GM19395 (cell line): ENCODE measurements around the gene SART1.
"Not testable (repeated sequence)": the region's sequence is repeated elsewhere in the genome, so short reads cannot be mapped to it uniquely, and the experiment has no call there.

ENCODE experiments used
- ATAC-seq: cut with Tn5 transposase; IDR thresholded peaks from one replicate; pipeline ENCODE4 v1.9.1; 2021; ENCODE audit warnings: mild to moderate bottlenecking, moderate library complexity; ENCODE audit not compliant: unreplicated experiment

The SART1 gene

GRCh38 chr11:65932558-65932919, 29.0 kb upstream of the SART1 start:
- no peak for ATAC-seq

GRCh38 chr11:65934014-65934413, 27.5 kb upstream of the SART1 start:
- ATAC-seq, result no peak

GRCh38 chr11:65937766-65938165, 23.8 kb upstream of the SART1 start:
- no peak for ATAC-seq

- ATAC-seq, result no peak
Measured at GRCh38 chr11:65941720-65942310, 19.7 kb upstream of the SART1 start.

- ATAC-seq, result no peak
Measured at GRCh38 chr11:65942531-65942930, 19.0 kb upstream of the SART1 start.

- no peak for ATAC-seq
Measured at GRCh38 chr11:65944191-65944590, 17.3 kb upstream of the SART1 start.

- no peak for ATAC-seq
Measured at GRCh38 chr11:65944767-65945166, 16.8 kb upstream of the SART1 start.

GRCh38 chr11:65945430-65945911, 16.1 kb upstream of the SART1 start, which contains the start of gene TSGA10IP:
Gene TSGA10IP, plus strand, starts transcription at chr11:65945480. Its CDS starts 196 bp downstream, at chr11:65945676.
- no peak for ATAC-seq

GRCh38 chr11:65945941-65946558, 15.5 kb upstream of the SART1 start:
- no peak for ATAC-seq

- ATAC-seq, result no peak
Measured at GRCh38 chr11:65946655-65947054, 14.9 kb upstream of the SART1 start.

- ATAC-seq, result no peak
Measured at GRCh38 chr11:65947133-65947532, 14.4 kb upstream of the SART1 start.

GRCh38 chr11:65947603-65948125, 13.9 kb upstream of the SART1 start:
- no peak for ATAC-seq

- not testable (repeated sequence) for ATAC-seq
Measured at GRCh38 chr11:65950711-65951110, 10.8 kb upstream of the SART1 start.

GRCh38 chr11:65951641-65952040, 9.9 kb upstream of the SART1 start:
- not testable (repeated sequence) for ATAC-seq

- no peak for ATAC-seq
Measured at GRCh38 chr11:65952052-65952521, 9.4 kb upstream of the SART1 start.

GRCh38 chr11:65953471-65953870, 8.1 kb upstream of the SART1 start:
- ATAC-seq, result no peak

GRCh38 chr11:65954771-65955170, 6.8 kb upstream of the SART1 start:
- no peak for ATAC-seq

- ATAC-seq, result no peak
Measured at GRCh38 chr11:65958291-65958690, 3.2 kb upstream of the SART1 start.

- ATAC-seq, result no peak
Measured at GRCh38 chr11:65958774-65959420, 2.6 kb upstream of the SART1 start.

GRCh38 chr11:65960824-65961266, 689 bp upstream of the SART1 start:
- no peak for ATAC-seq

- peak; percentile 3 for ATAC-seq
Measured at GRCh38 chr11:65962141-65962564, 619 bp downstream of the SART1 start.

- no peak for ATAC-seq
Measured at GRCh38 chr11:65964906-65965305, 3.4 kb downstream of the SART1 start.
